NCI-H1092 treated with DMSO at 0.1 percent for 48 hours (cell line): ENCODE measurements around the gene UPF2.
"Not testable (repeated sequence)": the region's sequence is repeated elsewhere in the genome, so short reads cannot be mapped to it uniquely, and the experiment has no call there.

ENCODE experiments used
- DNase-seq: peaks from one replicate; lab custom pipeline; 2025; lab: John Stamatoyannopoulos, UW

The UPF2 gene, protein sequence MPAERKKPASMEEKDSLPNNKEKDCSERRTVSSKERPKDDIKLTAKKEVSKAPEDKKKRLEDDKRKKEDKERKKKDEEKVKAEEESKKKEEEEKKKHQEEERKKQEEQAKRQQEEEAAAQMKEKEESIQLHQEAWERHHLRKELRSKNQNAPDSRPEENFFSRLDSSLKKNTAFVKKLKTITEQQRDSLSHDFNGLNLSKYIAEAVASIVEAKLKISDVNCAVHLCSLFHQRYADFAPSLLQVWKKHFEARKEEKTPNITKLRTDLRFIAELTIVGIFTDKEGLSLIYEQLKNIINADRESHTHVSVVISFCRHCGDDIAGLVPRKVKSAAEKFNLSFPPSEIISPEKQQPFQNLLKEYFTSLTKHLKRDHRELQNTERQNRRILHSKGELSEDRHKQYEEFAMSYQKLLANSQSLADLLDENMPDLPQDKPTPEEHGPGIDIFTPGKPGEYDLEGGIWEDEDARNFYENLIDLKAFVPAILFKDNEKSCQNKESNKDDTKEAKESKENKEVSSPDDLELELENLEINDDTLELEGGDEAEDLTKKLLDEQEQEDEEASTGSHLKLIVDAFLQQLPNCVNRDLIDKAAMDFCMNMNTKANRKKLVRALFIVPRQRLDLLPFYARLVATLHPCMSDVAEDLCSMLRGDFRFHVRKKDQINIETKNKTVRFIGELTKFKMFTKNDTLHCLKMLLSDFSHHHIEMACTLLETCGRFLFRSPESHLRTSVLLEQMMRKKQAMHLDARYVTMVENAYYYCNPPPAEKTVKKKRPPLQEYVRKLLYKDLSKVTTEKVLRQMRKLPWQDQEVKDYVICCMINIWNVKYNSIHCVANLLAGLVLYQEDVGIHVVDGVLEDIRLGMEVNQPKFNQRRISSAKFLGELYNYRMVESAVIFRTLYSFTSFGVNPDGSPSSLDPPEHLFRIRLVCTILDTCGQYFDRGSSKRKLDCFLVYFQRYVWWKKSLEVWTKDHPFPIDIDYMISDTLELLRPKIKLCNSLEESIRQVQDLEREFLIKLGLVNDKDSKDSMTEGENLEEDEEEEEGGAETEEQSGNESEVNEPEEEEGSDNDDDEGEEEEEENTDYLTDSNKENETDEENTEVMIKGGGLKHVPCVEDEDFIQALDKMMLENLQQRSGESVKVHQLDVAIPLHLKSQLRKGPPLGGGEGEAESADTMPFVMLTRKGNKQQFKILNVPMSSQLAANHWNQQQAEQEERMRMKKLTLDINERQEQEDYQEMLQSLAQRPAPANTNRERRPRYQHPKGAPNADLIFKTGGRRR

DNA sequence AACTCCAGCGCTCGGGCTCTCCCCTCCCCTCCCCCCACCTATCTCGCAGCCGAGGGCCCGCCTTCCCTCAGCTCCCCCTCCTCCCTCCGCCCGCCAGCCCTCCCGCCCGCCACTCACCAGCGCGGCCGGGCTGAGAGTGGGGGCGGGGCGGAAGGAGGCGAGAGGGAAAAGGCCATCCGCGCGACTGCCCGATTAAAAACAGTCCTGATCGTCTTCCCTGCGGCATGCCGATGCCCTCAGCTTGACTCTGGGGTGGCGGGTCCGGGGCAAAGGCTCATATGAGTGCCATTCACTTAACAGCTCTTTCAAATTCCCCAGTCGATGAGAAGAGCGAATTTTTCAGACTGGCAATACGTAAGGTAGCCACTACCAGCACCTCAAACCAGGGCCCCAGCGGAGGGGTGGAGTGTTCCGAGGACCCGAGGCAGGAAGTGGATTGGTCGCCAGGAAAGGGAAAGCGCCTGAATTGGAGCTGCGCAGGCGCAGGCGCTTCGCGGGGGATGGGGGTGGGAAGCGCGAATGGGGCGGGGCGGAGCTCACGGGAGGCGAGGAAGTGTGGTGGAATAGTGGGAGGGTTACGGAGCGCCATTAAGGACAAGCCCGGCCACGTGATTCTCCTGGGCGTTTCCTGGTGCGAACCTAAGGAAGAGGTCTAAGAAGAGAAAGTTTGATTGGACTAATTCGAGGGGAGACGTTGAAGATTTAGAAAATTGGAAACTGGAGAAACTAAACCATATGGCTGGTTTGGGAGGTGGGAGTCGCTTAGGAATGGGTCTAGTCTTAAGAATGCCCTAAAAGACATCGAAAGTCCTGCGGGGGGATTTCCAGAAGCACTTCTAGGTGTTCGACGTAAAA is at the start of gene UPF2:
Gene UPF2, minus strand, starts transcription at position 13 of the 855 bp plus-strand sequence. CDS start 7,386 bp downstream, outside the sequence.
- DNase-seq, result peak; percentile 96

DNA sequence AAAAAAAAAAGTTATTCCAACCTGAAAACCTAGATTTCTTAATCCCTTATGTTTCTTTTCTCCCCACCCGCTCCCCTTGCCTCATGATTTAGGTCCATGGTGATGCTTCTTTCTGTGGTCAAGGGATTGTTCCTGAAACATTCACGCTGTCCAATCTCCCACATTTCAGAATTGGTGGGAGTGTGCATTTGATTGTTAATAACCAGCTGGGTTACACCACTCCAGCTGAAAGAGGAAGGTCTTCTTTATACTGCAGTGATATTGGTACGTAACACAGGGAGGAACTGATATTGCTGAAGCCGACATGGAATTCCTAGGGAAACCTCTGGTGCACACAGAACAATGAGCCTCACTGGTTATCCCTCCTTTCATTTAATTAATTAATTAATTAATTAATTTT is 48.8 kb upstream of the UPF2 start:
- no peak for DNase-seq

DNA sequence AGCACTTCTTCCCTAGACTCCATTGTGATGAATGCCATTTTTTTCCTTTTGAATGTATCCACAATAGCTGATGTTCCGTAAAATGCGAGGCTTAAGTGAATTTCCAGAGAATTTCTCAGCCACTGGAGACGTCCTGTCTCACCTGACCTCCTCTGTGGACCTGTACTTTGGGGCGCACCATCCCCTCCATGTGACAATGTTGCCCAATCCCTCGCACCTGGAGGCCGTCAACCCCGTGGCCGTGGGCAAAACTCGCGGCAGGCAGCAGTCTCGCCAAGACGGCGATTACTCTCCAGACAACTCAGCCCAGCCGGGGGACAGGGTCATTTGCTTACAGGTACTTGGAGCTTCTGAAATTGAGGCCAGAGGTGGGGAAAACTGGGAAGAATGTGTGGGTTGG is 46.3 kb upstream of the UPF2 start:
- DNase-seq, result no peak

DNA sequence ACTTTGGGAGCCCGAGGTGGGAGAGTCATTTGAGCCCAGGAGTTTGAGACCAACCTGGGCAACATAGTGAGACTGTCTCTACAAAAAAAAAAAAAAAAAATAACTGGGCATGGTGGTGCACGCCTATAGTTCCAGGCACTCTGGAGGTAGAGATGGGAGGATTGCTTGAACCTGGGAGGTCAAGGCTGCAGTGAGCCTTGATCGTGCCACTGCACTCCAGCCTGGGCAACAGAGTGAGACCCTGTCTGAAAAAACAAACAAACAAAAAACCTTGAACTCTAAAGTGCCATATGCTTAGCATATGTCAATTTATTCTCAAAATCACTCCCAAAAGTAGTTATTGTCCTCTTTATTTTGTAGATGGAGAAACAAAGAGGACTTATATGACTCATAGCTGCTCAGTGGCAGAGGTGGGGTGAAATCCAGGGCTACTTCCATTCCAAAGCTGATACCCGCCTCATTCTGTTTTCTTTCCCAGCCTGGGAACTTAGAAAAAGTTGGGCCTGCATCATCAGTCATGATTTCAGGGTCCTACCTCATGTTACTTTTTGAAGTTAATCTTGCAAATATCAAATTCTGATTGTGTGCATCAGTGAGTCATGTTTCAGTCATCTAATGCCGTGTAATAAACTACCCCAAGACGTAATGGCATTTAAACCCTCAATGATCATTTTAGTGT is 39.4 kb upstream of the UPF2 start:
- no peak for DNase-seq

DNA sequence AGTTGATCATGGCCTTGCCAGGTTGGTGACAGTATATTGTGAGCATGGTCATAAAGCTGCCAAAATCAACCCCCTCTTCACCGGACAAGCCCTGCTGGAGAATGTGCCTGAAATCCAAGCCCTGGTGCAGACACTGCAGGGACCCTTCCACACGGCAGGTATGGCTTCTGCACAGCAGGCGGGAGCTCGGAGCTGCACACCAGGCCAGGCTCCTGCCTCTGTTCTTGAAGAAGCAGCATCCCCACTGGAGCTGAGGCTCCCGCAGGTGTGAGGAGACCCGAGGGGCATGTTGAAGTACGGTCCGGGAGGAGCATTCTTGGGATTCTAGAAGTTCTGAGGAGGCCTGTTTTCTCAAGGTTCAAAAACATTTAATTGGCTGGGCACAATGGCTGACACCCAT is 38.9 kb upstream of the UPF2 start:
- no peak for DNase-seq

DNA sequence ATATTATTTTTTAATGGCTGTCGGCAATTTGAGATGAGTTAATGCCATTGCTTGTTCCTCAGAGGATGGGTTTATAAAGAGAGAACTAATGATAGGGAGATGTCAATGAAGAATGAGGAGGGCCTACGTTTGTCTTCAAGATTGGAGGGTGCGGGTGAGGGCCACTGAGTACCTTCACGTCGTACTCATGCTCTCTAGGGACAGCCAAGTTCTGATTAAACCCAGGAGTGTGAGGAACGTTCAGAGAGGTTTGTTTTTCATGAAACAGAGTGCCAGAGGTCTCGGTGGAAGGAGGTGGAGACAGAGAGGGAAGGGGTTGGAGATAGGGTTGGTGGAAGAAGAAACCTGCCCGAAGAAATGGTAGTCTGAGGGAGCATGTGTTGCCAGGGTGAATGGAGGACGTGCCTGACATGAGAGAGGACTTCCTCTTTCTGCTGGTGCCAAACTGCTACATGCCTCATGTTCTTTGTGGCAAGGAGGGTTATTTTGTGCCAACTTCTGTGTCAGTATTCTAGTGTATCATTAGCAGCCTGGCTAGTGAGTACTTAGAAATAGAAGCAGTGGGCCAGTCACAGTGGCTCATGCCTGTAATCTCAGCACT is 35.1 kb upstream of the UPF2 start:
- DNase-seq, result no peak

DNA sequence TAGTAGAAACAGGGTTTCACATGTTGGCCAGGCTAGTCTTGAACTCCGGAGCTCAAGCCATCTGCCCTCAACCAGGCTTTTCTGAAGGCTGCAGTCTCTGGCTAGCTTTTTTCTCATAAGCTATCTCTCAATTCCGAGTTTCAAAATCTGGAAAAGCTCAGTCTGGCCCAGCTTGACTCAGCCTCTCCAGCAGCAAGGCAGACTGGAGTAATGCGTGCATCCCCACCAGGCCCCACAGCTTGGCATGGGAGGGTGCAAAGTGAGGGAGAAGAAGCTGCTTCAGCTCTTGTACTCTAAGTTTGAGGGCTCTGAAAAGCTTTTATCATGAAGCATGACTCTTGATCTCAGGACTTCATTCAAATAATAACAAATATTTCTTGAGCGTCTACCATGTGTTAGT is 30.9 kb upstream of the UPF2 start:
- DNase-seq, result no peak

DNA sequence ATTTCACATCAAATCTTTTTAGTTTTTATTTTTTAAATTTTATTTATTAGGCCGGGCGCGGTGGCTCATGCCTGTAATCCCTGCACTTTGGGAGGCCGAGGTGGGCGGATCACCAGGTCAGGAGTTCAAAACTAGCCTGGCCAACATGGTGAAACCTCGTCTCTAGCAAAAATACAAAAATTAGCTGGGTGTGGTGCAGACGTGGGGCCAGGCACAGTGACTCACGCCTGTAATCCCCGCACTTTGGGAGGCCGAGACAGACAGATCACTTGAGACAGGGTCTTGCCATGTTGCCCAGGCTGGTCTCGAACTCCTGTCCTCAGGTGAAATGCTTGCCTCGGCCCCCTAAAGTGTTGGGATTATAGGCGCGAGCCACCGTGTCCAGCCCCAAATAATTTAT is 28.8 kb upstream of the UPF2 start:
- not testable (repeated sequence) for DNase-seq

DNA sequence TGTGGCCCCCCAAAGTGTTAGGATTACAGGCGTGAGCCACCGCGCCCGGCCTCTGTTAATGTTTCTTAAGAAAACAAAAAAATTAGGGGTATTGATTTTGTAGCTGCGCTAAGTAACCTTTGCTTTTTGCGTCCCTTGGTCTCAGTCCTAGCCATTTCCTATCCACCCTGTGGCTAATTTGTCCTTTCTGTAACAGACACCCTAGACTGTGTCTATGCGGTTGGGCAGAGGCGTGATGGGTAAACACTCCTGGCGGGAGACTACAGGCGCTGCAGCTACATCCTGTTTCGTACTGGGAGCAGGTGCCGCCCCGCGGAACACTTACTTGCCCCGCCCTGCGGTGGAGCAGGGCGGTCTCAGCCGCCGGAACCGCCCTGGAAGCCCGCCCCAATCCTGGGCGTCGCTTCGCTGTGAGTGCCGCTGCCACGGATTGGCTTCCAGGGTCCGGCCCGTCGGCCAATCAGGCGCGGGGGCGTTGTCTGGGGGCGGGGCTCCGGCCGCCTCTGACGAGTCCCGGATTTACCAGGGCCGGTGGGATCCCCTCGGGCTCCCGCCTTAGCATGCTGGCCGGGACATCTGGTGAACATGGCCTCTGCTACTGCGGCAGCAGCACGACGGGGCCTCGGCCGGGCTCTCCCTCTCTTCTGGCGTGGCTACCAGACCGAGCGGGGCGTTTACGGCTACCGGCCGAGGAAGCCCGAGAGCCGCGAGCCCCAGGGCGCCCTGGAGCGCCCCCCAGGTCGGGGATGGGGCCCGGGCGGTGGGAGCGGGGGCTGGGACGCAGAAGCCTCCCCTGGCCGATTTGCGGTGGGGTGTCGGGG is 26.1 kb upstream of the UPF2 start, which contains the start of gene DHTKD1:
Gene DHTKD1, plus strand, starts transcription at position 506 of the 821 bp plus-strand sequence. Its CDS starts 80 bp downstream, at position 586.
- peak; percentile 93 for DNase-seq

DNA sequence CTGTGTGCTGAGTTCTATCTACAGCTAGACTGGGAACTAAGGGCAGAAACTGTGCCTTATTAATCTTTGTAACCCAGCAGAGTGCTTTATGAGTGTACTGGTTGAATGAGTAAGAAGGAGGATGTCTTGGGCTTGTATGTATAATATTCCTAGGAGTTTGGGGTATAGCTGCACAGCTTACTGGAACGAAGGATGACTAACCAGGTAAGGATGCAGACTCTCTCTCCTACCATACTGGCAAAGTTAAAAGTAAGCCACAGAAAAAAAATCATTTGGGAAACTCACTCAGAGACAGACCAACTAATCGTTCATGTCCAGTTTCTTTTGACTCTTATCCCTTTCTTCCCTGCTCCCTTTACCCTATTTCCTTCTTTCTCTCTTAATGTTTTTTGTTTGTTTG is 24.7 kb upstream of the UPF2 start:
- no peak for DNase-seq

DNA sequence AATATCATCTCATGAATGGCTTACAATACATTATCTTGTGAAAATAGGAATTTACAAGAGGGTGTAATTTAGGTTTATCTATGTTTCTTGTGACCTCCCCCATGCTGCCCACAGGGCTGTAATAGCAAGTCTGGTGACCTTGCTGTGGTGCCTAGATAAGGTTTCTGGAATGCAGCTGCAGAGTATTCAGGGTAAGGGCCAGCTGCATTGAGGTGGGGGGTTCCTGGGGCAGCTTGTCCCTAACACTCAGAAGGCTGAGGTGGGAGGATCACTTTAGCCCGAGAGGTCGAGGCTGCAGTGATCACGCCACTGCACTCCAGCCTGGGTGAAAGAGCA is 20.8 kb upstream of the UPF2 start:
- DNase-seq, result no peak

DNA sequence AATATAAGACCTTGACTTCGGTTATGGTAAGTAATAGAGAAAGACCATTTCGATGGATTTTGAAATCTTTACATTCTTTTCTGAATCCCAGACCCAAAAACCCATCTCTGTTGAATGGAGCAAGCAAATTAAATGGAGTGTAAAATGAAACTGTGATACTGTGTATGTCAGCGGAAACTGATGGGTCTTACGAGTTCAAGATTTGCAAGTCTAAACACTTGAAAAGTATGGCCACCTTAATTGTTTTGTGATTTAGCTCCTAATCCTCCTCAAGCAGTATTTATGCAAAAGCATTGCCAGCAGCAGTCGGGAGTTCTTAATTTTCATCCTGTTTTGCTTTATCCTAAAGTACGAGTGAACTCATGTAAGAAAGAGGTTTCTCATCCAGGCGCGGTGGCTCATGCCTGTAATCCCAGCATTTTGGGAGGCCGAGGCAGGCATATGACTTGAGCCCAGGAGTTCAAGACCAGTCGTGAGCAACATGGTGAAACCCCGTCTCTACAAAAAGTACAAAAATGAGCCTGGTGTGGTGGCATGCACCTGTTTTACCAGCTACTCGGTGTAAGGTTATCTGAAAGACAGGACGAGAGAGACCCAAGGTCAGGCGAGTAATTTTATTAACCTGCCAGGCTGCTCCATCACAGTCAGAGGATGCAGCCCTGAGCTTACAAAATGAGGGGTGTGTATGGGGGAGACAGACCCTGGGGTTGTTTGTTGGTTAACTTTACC is 20.3 kb upstream of the UPF2 start:
- no peak for DNase-seq

DNA sequence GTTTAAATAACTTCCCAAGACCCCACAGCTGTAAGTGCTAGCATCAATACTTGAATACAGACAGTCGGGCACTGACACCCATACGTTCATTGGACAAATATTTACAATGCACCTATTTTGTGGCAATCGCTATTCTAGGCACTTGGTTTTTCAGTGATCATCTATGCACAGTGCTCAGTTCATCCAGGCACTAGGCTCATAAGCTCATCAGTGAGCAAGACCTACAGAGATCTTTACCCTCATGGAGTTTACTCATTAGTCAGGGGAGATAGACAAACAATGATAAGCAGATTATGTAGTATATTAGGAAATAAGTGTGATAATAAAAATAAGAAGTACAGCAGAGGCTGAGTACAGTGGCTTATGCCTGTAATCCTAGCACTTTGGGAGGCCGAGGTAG is 18.5 kb upstream of the UPF2 start:
- no peak for DNase-seq

DNA sequence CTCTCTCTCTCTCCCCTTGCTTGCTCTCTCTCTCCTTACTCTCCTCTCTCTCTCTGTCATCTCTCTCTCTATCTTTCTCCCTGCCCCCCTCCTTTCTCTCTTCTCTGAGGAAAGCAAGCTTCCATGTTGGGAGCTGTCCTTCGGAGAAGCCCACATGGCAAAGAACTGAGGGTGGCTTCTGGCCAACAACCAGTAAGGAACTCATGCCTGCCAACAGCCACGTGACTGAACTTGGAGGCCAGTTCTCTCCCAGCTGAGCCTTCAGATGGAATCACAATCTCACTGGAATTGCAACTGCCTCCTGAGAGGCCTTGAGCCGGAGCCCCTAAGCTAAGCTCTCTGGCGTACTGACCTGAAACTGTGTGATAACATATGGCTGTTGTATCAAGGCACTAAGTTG is 14.1 kb upstream of the UPF2 start:
- no peak for DNase-seq

DNA sequence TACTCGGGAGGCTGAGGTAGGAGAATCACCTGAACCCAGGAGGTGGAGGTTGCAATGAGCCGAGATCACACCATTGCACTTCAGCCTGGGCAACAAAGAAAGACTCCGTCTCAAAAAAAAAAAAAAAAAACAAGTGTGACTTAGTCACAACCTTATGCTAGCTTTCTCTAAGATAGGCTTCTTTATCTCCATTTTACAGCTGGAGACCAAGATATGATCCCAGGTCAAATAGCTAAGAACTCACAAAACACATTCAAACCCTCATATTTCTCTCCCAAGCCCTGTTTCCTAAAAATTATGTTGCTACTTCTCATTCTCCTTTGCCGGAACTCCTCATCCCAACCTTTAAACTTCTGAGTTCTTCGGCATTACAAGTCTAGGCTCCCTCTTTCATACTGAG is 13.1 kb upstream of the UPF2 start:
- no peak for DNase-seq

DNA sequence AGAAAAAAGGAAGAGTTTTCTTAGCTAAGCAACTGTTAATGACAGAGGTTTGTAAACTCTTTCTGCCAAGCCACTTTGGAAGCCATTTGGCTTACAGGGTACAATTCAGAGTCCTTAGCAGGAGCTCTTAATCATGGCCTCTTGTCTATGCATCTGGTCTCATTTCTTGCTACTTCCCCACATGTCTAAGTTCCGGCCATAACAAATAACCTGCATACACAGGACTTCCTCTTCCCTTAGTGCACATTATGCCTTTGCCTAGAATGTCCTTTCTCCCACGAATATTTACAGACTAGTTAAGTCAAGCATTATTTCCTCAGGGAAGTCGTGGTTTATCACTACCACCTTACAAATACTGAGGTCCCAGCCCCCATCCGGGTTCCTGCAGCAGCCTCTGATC is 8.6 kb upstream of the UPF2 start:
- DNase-seq, result no peak

DNA sequence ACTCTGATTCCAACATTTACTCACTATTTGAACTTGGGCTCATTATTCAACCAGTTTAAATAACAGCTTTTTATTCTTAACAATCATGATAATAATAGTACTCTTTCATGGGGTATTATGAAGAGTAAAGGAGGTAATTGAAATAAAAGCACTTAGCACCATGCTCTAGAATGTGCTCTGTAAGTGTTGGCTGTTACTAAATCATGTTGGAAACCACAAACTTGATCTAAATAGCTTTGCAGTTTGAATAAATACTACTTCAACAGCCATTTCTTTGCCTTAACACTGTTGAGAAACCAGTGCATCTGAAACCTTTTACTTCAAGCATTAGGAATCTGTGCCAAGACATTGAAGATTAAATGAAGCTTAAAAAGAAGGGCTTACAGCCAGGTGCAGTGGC is 7.9 kb upstream of the UPF2 start:
- DNase-seq, result no peak

DNA sequence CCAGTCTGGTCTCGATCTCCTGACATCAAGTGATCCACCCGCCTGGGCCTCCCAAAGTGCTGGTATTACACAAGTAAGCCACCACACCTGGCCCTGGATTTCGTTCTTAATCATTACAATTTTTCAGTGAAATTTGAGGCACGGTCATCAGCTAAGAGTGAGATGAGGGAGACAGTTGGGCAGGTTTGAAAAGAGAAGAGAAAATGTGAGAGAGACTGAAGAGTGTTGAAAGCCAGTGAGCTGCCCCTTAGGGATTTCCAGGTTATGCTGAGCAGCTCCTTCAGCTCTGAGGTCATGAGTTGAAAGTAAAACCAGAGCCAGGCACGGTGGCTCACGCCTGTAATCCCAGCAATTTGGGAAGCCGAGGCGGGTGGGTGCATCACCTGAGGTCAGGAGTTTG is 5.9 kb upstream of the UPF2 start:
- DNase-seq, result no peak

DNA sequence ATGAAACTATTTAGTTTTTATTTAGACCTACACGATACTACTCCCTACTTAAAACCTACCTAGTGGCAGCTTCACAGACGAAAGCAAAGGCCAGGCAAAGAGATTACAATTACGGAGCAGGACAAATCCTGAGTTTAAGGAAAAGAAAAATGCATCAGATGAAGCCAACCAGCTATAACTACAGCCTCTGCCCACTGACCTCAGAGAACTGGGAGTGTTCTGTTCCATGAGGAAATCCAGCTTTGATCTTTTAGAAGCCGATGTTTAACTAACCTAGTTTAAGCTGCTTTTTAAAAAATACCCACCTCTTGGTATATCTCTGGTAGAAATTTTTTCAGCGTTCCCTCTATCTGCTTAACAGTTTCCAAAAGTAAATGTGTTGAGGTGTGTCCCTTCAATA is 3.0 kb upstream of the UPF2 start:
- DNase-seq, result no peak
